NCI-H2107 treated with DMSO at 0.1 percent for 48 hours (cell line): ENCODE data around the gene RYR3.

Experiments
- DNase-seq: peaks from one replicate; lab custom pipeline; 2025; ENCODE audit not compliant: unreplicated experiment; lab: John Stamatoyannopoulos, UW

Gene RYR3

GRCh38 chr15:33858836-33859235 lies 548.1 kb downstream of the RYR3 start:
- no peak for DNase-seq

GRCh38 chr15:33859992-33860545 lies 549.3 kb downstream of the RYR3 start:
- DNase-seq, result no peak

GRCh38 chr15:33860754-33861153 lies 550.0 kb downstream of the RYR3 start:
- DNase-seq, result no peak

- DNase-seq, result no peak
Observed at GRCh38 chr15:33864360-33865075, 553.8 kb downstream of the RYR3 start.

GRCh38 chr15:33865416-33865815 lies 554.6 kb downstream of the RYR3 start:
- no peak for DNase-seq

GRCh38 chr15:33866101-33866737 lies 555.5 kb downstream of the RYR3 start:
- DNase-seq, result no peak

GRCh38 chr15:33871980-33872379 lies 561.2 kb downstream of the RYR3 start:
- no peak for DNase-seq

- no peak for DNase-seq
Observed at GRCh38 chr15:33872416-33873106, 561.8 kb downstream of the RYR3 start.

- no peak for DNase-seq
Observed at GRCh38 chr15:33874156-33874555, 563.4 kb downstream of the RYR3 start.

GRCh38 chr15:33882921-33883320 lies 572.2 kb downstream of the RYR3 start:
- DNase-seq, result no peak

- DNase-seq, result peak; percentile 64
Observed at GRCh38 chr15:33888176-33888575, 577.4 kb downstream of the RYR3 start.

- DNase-seq, result no peak
Observed at GRCh38 chr15:33894193-33894592, 583.4 kb downstream of the RYR3 start.

GRCh38 chr15:33902043-33902442 lies 591.3 kb downstream of the RYR3 start:
- no peak for DNase-seq

- DNase-seq, result no peak
Observed at GRCh38 chr15:33903661-33904060, 592.9 kb downstream of the RYR3 start.

- no peak for DNase-seq
Observed at GRCh38 chr15:33907326-33907725, 596.6 kb downstream of the RYR3 start.

GRCh38 chr15:33908406-33908805 lies 597.6 kb downstream of the RYR3 start:
- DNase-seq, result no peak

GRCh38 chr15:33910741-33911140 lies 600.0 kb downstream of the RYR3 start:
- no peak for DNase-seq

- DNase-seq, result no peak
Observed at GRCh38 chr15:33912326-33912725, 601.6 kb downstream of the RYR3 start.

- no peak for DNase-seq
Observed at GRCh38 chr15:33913459-33913858, 602.7 kb downstream of the RYR3 start.
